Measurements from ENCODE around the gene TNFRSF1A. TPM values are rescaled to one million over a fixed set of nuclear protein-coding genes. Genes with fewer than 3 reads are reported as not detected.

Gene TNFRSF1A
- total RNA-seq, 1 donor from 2014 or later = 528 TPM

DNA sequence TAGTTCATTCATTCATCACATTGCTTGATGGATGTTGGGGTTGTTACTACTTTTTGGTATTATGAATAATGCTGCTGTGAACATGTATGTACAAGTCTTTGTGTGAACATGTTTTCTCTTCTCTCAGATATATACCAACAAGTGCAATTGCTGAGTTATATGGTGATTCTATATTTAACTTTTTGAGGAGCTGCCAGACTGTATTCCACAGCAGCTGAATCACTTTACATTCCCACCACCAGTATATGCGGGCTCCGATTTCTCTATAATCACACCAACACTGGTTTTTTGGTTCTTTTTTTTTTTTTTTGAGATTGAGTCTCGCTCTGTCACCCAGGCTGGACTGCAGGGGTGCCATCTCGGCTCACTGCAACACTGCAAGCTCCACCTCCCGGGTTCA, 53.6 kb downstream of the TNFRSF1A start:
- Histone ChIP-seq H3K4me1 (no peaks in the 10 kb centered on the region), H3K36me3 (no peaks in the 10 kb centered on the region), H3K9me3 (no peaks in the 10 kb centered on the region), H3K4me3 (no peak overlapping the region), H3K27ac (no peak overlapping the region), H3K27me3 (no peaks in the 10 kb centered on the region)
- DNase-seq (ENCODE audit: low spot score in 2 of 2) = no peak
- intact Hi-C loops (cut with DNase I) = no loop called here
- no peak for TF ChIP-seq CTCF (IDR thresholded peaks at IDR 0.05)

DNA sequence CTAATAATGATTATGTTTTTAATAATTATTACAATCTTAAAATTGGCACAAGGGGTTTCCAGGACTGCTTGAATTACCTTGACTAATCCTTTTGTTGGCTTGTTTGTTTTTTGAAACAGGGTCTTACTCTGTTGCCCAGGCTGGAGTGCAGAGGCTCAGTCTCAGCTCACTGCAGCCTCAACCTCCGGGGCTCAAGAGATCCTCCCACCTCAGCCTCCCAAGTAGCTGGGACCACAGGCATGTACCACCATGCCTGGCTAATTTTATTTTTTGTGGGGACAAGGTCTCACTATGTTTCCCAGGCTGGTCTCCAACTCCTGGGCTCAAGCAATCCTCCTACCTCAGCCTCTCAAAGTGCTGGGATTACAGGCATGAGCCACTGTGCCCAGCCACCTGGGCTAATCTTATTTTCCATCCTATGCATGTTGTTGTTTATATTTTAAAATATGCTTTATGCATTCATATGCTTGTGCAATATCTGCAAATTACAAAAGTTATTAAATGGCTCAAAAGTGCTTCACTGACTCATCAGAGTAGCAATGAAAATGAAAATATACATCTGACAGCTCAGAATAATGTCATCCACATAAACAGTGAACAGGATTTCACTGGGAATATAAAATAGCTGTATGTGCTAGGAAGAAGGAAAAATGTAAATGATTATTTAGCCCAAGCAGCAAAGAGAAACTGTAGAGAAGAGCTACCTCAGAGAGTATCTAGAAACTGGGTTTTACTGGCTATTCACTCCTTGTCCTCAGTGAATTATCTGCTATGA, 56.2 kb downstream of the TNFRSF1A start:
- H3K9me3 ChIP-seq = no peaks in the 10 kb centered on the region
- H3K4me3 ChIP-seq = no peak overlapping the region
- no peak for TF ChIP-seq CTCF (IDR thresholded peaks at IDR 0.05)
- DNase-seq (ENCODE audit: low spot score in 2 of 2) = no peak
- H3K27me3 ChIP-seq = no peaks in the 10 kb centered on the region
- intact Hi-C loops (cut with DNase I) = loop anchor here (1.0 to 2.0 kb wide), 2 partner anchors 222 to 297 kb away; no protein-coding TSS in a partner anchor
- H3K27ac ChIP-seq = no peak overlapping the region
- H3K4me1 ChIP-seq = peaks cover 0 to 2% of the 10 kb centered on the region in 2 donors
- no peaks in the 10 kb centered on the region for H3K36me3 ChIP-seq

- H3K27ac ChIP-seq = no peak overlapping the region
- intact Hi-C loops (cut with DNase I) = loop anchor here (1.0 to 2.0 kb wide), 2 partner anchors 222 to 296 kb away; no protein-coding TSS in a partner anchor
- no peaks in the 10 kb centered on the region for H3K9me3 ChIP-seq
- peak; percentile 90 to 93 (median 91) for TF ChIP-seq CTCF (IDR thresholded peaks at IDR 0.05)
- H3K36me3 ChIP-seq = no peaks in the 10 kb centered on the region
- peaks cover 0 to 8% of the 10 kb centered on the region in 2 donors for H3K4me1 ChIP-seq
- no peaks in the 10 kb centered on the region for H3K27me3 ChIP-seq
- H3K4me3 ChIP-seq = no peak overlapping the region
- no peak for DNase-seq (ENCODE audit: low spot score in 2 of 2)
Measured at GRCh38 chr12:6285063-6285477, 56.8 kb downstream of the TNFRSF1A start.

DNA sequence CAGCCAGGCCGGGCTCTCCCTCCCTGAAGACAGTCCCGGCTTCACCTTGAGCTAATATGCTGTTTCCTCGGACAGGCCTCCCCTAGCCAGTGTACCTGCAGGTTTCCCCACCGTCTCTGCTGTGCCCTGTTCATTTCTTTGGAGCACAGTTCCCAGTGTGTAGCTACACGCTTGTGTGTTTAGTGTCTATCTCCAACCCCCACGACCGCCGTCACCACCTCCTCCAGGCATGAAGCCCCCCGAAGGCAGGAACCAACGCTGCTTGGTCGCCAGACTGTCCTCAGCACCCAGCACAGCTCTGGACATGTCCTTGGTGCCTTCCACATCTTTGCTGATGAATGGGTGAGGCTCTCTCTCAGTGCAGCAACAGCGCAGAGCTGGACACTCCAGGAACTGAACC, 57.6 kb downstream of the TNFRSF1A start:
- intact Hi-C loops (cut with DNase I) = loop anchor here (2.0 kb wide), 1 partner anchor 295 kb away; no protein-coding TSS in a partner anchor
- DNase-seq (ENCODE audit: low spot score in 2 of 2) = no peak

DNA sequence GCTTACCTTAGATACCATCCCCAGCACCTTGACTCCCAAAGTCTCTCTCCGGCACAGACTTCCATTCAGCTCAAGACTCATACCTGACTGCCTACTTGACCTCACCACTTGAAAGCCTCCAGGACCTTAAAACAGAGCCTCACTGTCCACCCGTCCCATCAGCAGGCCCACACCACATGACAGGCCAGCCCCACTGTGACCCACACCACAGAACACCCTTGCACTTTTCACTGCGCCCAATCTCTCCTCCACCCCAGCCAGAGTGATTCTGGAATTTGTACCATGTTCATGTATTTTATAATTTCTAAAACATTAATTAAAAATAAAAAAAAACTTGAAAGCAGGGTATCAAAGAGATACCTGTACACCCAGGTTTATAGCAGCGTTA, 59.4 kb downstream of the TNFRSF1A start:
- Histone ChIP-seq H3K4me1 (peaks cover 8 to 23% of the 10 kb centered on the region in 2 donors), H3K27ac (no peak overlapping the region), H3K9me3 (no peaks in the 10 kb centered on the region), H3K4me3 (no peak overlapping the region), H3K36me3 (no peaks in the 10 kb centered on the region), H3K27me3 (no peaks in the 10 kb centered on the region)
- DNase-seq (ENCODE audit: low spot score in 2 of 2) = no peak
- intact Hi-C loops (cut with DNase I) = no loop called here
- no peak for TF ChIP-seq CTCF (IDR thresholded peaks at IDR 0.05)

More for the DNA sequence above, 57.6 kb downstream of the TNFRSF1A start:
- peaks cover 7 to 15% of the 10 kb centered on the region in 2 donors for H3K4me1 ChIP-seq
- no peaks in the 10 kb centered on the region for H3K36me3 ChIP-seq
- H3K27me3 ChIP-seq = no peaks in the 10 kb centered on the region
- H3K9me3 ChIP-seq = no peaks in the 10 kb centered on the region
- no peak for TF ChIP-seq CTCF (IDR thresholded peaks at IDR 0.05)
- H3K4me3 ChIP-seq = no peak overlapping the region
- H3K27ac ChIP-seq = no peak overlapping the region

Data from ascending aorta (tissue), 2 donors.